Measurements from ENCODE around the gene SHOX. TPM values are rescaled to one million over a fixed set of nuclear protein-coding genes. Genes with fewer than 3 reads are reported as not detected.

SHOX gene
- total RNA-seq, 2 donors from 2014 or later: not detected

Other genes starting within 250 kb of the SHOX start
- 10 to 100 TPM; 23.9 to 37.8 TPM for gene PPP2R3B, start 243.9 kb upstream of the SHOX start, total RNA-seq

Measured in activated naive CD4-positive, alpha-beta T cell treated with anti-CD3 and anti-CD28 coated beads, Interleukin-2, amount 50 U/mL, for 72 hours (primary cell).